NCI-H146 (cell line): ENCODE measurements around the gene FAM135A.
"Not testable (repeated sequence)": the region's sequence is repeated elsewhere in the genome, so short reads cannot be mapped to it uniquely, and the experiment has no call there.

Experiments used
- DNase-seq: peaks from one replicate; lab custom pipeline; 2025; lab: John Stamatoyannopoulos, UW

Gene FAM135A

DNA sequence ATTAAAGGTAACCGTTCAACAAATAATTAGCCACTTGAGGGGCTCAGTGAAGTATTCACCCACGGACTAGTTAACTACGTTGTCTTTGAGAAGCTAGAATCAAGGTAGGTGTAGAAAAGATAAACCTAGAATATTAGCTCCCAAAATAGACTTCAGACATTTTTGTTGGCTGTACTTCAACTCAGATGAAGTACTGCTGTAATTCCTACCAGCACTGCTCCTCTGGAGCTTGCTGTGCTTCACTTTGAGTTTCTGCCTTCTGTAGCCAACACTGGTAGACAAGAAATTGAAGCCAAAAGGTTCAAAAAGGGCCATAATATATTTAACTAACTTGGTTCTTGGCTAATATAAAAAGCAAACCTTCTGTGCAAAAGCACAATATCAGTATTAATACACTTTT is 134.6 kb downstream of the FAM135A start:
- DNase-seq, result no peak

- DNase-seq, result no peak
These were observed 136.0 kb downstream of the FAM135A start for GRCh38 chr6:70549327-70549726.

- no peak for DNase-seq
These were observed 138.3 kb downstream of the FAM135A start for GRCh38 chr6:70551566-70551965.

GRCh38 chr6:70552286-70552940 is 139.1 kb downstream of the FAM135A start:
- not testable (repeated sequence) for DNase-seq

DNA sequence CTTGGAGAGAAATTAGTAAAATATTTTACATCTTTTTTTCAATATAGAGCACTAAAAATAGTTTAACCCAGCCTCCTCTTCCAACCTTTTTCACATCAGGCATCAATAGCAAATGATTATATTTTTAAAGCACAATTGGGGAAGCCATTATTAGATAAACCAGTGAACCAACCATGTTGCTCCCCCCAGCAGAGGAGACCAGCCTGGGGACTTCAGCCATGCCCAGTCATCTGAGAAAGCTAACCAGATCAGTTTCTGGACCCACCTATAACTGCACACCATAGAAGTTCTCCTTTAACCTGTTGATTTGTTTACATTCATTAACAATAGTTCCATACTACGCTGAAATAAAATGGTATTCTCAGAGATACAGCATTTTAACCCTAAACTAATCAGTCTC is 139.7 kb downstream of the FAM135A start:
- DNase-seq, result no peak

DNA sequence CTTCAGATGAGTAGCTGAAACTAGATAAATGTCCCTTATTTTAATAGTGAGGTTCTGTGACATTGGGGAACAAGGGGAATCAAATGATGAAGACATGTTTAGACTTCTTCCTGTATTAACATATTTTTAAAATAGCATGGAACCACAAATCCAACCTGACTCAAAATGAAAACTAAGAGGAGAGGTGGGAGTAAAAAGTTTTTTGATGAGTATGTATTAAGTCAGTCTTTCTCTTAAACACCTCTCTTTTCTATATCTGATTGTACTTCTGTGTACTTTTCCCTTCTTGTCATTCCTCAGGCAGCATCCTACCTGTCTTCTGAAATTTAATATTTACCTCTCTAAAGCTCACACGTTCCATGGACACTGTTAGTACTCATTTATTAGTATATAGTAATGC is 144.7 kb downstream of the FAM135A start:
- no peak for DNase-seq

- DNase-seq, result not testable (repeated sequence)
These were observed 149.1 kb downstream of the FAM135A start for GRCh38 chr6:70562401-70562800.

- DNase-seq, result no peak
These were observed 150.2 kb downstream of the FAM135A start for GRCh38 chr6:70563530-70563929.

DNA sequence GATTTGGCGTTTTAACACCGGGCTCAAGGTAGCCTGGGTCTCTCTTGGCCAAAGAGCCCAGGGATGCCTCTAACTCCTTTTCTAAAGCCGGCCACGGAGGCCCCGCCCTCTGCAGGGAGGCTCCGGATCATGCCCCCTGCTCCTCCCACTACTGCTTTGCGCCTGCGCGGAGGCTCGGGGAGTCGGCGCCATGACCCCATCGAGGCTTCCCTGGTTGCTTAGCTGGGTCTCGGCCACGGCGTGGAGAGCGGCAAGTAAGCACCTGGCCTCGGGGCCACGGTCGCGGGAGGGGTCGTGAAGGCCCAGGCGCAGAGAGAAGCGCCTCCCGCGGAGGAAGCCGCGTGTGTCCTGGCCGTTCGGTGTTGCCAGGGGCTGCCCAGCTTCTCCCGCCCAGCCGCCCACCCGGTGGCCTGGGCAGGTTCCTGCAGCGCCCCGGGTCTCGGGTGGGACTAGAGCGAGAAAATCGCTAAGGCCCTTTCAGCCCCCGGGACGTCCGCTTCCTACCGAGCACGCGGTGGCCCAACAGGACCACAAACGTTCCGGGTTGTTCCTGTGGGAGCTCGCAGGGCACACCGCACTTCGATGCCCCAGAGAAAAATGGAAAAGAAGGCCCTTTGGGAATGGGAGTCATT is 153.6 kb downstream of the FAM135A start, which contains the start of gene SDHAF4:
TSS of gene SDHAF4 (plus strand) at position 180 of the 632 bp plus-strand sequence. CDS start at position 191, 11 bp downstream.
- DNase-seq, result peak; percentile 95

DNA sequence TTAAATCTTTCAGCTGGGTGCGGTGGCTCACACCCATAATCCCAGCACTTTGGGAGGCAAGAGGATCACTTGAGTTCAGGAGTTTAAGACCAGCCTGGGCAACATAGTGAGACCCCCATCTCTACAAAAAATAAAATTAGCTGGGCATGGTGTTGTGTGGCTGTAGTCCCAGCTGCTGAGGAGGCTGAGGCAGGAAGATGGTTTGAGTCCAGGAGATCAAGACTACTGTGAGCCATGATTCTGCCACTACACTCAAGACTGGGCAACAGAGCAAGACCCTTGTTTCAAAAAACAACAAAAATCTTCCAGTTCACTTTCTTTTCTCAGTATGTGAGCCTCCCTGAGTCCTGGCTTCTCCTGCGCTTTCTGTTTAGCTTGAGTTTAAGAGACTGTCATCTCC is 161.3 kb downstream of the FAM135A start:
- no peak for DNase-seq

- DNase-seq, result no peak
These were observed 162.7 kb downstream of the FAM135A start for GRCh38 chr6:70575899-70576495.

DNA sequence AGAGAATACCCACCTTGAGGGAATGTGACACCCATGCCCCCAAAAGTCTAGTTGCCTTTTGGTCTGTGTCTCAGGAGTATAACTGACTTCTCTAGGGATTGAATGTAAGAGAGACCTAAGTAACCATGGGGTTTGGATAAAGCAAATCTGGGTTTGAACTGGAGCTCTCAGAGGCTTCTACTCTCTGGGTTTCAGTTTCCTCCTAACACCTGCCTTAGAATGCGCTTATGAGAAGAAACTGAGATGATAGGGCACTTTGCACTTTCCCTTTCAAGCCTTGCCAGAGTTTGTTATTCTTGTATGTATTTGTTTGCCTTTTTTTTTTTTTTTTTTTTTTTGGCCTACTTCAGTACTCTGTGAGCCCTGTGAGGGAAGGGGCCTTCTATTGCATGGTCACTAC is 172.8 kb downstream of the FAM135A start:
- DNase-seq, result no peak

DNA sequence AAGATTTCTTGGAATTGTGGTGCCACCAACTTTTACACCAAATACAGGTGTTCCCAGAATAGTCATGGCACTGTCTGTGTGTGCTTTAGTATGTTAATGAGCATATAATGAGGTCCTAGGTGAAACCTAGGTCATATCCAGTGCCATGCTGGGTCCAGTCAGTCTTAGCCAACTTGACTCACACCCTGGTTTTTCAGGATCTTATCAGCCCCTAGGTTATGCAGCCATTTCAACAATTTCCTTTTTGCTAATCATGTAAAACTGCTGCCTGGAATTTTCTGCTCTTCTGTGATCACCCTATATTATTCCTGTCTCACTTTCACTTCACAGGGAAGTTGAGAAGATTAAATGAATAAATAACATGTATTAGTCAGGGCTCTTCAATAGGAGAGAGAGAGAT is 177.1 kb downstream of the FAM135A start:
- no peak for DNase-seq

GRCh38 chr6:70592391-70593117 is 179.2 kb downstream of the FAM135A start:
- DNase-seq, result no peak

GRCh38 chr6:70593118-70593486 is 179.8 kb downstream of the FAM135A start:
- DNase-seq, result no peak

DNA sequence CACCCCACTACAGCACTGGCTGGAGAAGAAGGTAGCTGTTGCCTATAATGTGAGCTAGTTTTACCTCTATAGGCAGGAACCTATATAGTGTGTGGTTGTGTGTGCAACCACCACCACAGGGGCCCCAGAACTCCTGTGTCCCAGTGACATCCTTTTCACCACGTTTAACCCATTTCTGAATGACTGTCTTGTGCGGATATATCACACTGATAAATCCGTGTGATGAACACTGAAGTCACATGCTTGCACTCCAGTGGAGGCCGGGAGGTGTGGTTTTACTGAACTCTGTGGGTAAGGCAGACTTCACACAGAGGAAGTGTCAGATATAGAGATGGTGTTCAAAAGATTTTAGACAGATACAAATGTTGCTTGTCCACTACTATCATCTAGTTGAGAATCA is 185.9 kb downstream of the FAM135A start:
- DNase-seq, result no peak

DNA sequence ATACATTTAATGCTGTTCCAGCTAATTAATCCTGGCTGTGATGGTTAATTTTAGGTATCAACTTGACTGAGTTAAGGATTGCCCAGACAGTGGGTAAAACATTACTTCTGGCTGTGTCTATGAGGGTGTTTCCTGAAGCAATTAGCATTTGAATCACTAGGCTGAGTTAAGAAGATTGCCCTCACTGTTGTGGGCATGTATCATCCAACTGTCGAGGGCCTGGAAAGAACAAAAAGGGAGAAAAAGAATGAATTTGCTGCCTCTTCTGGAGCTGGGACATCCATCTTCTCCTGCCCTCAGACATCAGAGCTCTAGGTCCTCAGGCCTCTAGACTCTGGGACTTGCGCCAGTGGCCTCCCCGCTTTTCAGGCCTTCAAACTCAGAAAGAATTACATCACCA is 187.7 kb downstream of the FAM135A start:
- DNase-seq, result no peak

DNA sequence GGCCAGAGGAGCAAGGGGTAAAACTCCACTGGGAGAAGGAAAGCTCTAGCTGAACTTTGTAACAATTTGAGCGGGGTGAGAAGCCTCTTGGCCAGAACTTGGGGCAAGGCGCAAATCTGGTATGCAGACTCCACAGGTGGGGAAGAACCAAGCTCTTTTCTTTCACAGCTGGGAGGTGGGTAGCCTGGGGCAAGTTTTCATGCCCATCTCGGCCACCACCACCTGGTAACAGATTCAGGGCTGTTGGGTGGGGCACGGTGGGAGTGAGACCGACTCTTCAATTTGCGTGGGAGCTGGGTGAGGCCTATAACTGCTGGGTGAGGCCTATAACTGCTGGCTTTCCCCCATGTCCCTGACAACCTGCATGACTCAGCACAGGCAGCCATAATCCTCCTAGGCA is 190.9 kb downstream of the FAM135A start:
- no peak for DNase-seq

GRCh38 chr6:70607371-70607770 is 194.1 kb downstream of the FAM135A start:
- DNase-seq, result not testable (repeated sequence)

DNA sequence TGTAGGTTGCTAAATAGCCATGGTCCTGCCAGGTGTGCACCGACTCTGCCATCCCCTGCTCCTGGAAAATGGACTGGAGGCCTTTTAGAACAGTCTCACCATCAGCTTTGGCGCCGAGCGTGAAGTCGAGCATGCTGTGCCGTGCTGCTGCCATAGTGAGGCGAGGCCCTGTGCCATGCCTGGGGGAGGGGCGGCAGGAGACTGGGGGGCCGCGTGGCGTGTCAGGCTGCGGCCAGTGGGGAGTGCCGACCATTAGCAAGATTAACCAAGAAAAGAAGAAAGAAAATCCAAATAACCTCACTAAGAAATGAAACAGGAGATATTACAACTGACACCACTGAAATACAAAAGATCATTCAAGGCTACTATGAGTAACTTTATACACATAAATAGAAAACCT is 195.9 kb downstream of the FAM135A start:
- not testable (repeated sequence) for DNase-seq
